ACC112 (cell line): ENCODE measurements around the gene PODXL2.
"Not testable (repeated sequence)": the region's sequence is repeated elsewhere in the genome, so short reads cannot be mapped to it uniquely, and the experiment has no call there.

Source experiments
- H2AFZ ChIP-seq: fragments of 200-600 bp; sonication (generic); one replicate; pipeline ENCODE4 v1.6.0; 2017; ENCODE audit warnings: antibody characterized with exemption, low read length; ENCODE audit not compliant: unreplicated experiment
- H3K27ac ChIP-seq: fragments of 200-600 bp; sonication (generic); 2 replicates; pipeline ENCODE4 v1.5.1; 2014; ENCODE audit warnings: low read depth, mild to moderate bottlenecking, antibody characterized with exemption, low read length, moderate library complexity
- H3K27me3 ChIP-seq: fragments of 200-600 bp; sonication (generic); 2 replicates; pipeline ENCODE4 v1.6.1; 2014; ENCODE audit warnings: mild to moderate bottlenecking, antibody characterized with exemption, low read length, moderate library complexity, mixed read lengths; ENCODE audit not compliant: insufficient read depth
- H3K36me3 ChIP-seq: fragments of 200-600 bp; sonication (generic); 2 replicates; pipeline ENCODE4 v1.6.1; 2016; ENCODE audit warnings: mild to moderate bottlenecking, antibody characterized with exemption, low read length, moderate library complexity, mixed read lengths; ENCODE audit not compliant: insufficient read depth
- H3K4me1 ChIP-seq: fragments of 200-600 bp; sonication (generic); one replicate; pipeline ENCODE4 v1.6.1; 2016; ENCODE audit warnings: low read length, mixed read lengths; ENCODE audit not compliant: insufficient read depth, unreplicated experiment, control insufficient read depth
- H3K4me3 ChIP-seq: fragments of 200-600 bp; sonication (generic); 2 replicates; pipeline ENCODE4 v1.5.1; 2014; ENCODE audit warnings: mild to moderate bottlenecking, low read depth, low read length
- H3K79me2 ChIP-seq: fragments of 200-600 bp; sonication (generic); one replicate; pipeline ENCODE4 v1.6.0; 2016; ENCODE audit warnings: low read length; ENCODE audit not compliant: control insufficient read depth, unreplicated experiment, insufficient read depth

Gene PODXL2

DNA sequence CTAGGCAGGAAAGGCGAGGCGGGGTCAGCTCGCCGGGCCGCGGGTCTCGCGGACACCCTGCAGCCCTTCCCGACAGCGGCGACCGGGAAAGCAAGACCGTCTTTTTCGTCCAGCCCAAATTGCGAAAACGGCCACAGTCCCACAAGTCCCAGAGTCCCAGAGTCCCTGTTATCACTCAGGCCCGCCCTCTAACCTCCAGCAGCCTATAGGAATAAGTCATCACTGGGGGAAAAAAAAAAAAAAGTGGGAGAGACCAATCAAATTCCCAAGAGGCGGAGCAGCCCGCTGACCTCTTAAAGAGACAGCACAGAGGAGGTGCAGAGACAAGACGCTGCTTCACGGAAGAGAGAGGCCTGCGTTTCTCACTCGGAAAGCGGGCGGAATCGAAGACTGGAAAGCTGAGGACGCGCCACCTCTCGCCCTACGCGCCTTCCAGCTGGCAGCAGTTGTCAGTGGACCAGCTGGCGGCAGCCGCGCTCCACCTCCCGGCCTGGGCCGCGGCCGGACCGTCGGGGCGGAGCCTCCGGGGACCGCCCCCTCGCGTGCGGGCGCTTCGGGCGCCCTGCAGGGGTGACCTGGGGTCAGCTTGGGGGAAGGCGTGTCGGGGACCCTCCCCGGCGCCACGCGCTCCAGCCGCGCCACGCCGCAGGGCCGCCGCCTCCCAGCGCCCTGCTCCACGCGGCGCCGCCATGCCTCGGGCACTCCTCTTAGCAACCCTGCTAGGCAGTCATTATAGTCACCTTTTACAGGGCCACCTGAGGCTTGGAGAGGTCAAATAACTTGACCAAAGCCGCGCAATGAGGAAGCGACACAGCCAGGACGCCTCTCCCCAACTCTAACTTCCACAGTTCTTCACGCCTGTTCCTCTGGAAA is 38.2 kb upstream of the PODXL2 start, which contains the start of gene TPRA1:
TPRA1 (minus strand) TSS at position 141 of the 873 bp plus-strand sequence. CDS start 10,587 bp downstream, outside the sequence.
- H2AFZ ChIP-seq: peak within 1 kb of the TSS; percentile 65
- H3K27me3 ChIP-seq: no peaks in the 10 kb centered on the region
- peak within 1 kb of the TSS; percentile 98 for H3K4me3 ChIP-seq
- peak within 1 kb of the TSS; percentile 86 for H3K27ac ChIP-seq
- H3K79me2 ChIP-seq: peaks cover 40% of the 10 kb centered on the region
- H3K36me3 ChIP-seq: no peaks in the 10 kb centered on the region
- peaks cover 23% of the 10 kb centered on the region for H3K4me1 ChIP-seq

DNA sequence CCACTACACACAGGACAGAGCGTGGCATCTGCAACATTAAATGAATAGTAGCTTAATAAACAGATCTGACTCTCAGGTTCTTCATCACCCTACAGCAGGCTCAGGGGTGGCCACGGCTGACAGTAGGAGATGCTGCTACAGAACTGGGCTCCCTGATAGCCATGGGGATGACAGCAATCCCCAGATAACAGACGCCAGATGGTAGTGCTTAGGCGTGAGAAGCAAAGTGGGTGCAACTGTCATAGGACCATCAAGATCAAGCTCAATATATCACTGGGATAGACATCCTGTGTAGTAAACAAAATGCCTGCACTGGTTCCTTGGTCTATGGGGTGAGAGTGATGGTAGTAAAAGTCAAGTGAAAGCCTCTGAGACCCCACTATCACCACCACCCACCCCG is 35.8 kb upstream of the PODXL2 start:
- H3K79me2 ChIP-seq: peaks cover 21% of the 10 kb centered on the region
- peaks cover 14% of the 10 kb centered on the region for H3K4me1 ChIP-seq
- H3K36me3 ChIP-seq: no peaks in the 10 kb centered on the region
- no peak overlapping the region for H3K4me3 ChIP-seq
- H3K27me3 ChIP-seq: no peaks in the 10 kb centered on the region
- no peak overlapping the region for H2AFZ ChIP-seq
- no peak overlapping the region for H3K27ac ChIP-seq

DNA sequence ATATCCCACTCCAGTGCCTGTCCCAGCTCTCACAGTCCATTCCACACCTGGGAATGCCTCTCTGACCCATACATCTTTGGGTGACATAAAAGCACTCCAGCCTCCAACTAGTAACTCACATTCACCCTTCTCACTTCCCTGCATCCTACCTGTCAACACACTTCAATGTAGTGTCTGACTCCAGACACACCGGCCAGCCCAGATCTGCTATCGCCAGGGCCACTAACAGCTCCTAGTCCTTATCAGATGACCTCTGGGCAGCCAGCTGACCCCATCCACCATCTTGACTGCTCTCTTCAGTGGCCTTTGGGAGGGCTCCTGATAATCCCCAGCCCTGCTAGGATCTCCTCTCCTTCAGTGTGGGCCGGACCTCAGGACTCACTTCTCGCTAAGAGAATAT is 33.7 kb upstream of the PODXL2 start:
- Histone ChIP-seq H3K79me2 (peaks cover 20% of the 10 kb centered on the region), H2AFZ (no peak overlapping the region), H3K4me1 (peaks cover 26% of the 10 kb centered on the region)

DNA sequence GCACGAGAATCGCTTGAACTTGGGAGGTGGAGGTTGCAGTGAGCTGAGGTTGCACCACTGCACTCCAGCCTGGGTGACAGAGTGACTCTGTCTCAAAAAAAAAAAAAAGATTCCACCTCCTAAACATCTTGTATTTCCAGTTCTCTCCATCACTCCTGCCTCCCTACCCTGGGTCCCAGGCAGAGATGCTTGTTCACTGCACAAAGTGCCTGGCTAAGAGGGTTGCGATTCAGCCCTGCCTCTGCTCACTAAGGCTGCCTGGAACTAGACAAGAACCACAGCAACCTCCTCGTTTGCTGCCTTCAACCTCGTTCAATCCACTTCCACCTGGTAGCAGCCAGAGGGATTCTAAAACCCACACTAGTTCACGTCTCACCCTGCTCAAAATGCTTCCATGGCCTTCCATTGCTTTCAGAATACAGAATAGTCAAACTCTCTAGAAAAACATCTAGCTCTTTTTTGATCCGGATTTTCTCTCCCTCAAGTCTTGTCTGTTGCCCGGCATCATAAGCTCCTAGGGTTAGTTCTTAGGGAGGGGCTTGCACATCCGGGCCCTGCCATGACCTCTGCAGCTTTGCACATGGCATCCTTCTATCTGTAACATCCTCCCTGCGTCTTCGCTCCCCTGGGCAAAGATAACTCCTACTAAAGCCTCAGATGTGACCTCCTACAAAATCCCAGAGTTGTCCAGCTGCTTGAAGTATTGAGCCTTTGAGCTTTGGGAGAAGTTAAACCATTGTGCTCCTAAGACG is 31.8 kb upstream of the PODXL2 start:
- Histone ChIP-seq H3K36me3 (peaks cover 27% of the 10 kb centered on the region), H3K4me3 (peak overlapping the region; percentile 81), H2AFZ (no peak overlapping the region)

More for the DNA sequence above, 33.7 kb upstream of the PODXL2 start:
- Histone ChIP-seq H3K27me3 (no peaks in the 10 kb centered on the region), H3K4me3 (no peak overlapping the region), H3K36me3 (peaks cover 8% of the 10 kb centered on the region; the same call in 1 of the 2 replicates), H3K27ac (no peak overlapping the region)

DNA sequence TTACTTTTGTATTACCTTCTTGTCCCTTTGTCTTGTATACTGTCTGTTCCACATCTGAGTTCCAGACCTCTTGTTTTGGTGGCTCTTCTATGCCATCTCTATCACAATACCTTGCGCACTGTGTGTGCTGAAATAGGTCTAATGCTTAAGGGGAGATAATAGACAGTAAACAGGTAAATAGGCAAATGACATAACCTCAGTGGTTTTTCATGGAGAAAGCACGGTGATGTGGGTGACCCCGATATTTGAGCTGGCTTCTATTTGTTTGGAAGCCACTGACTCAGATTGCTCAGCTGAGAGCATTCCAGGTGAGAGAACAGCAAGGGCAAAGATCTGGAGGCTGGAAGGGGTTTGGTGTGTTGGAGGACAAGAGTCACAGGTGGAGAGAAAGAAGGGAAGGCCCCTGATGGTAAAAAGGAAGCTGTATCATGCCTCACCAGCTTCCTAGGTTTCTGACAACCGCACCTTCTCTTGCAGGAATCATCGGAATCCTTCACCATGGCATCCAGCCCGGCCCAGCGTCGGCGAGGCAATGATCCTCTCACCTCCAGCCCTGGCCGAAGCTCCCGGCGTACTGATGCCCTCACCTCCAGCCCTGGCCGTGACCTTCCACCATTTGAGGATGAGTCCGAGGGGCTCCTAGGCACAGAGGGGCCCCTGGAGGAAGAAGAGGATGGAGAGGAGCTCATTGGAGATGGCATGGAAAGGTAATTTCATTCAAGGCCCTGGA is 30.0 kb upstream of the PODXL2 start:
- Histone ChIP-seq H3K79me2 (peaks cover 44% of the 10 kb centered on the region), H3K4me3 (peak overlapping the region; percentile 81), H3K36me3 (peaks cover 33% of the 10 kb centered on the region), H3K27me3 (no peaks in the 10 kb centered on the region), H2AFZ (no peak overlapping the region), H3K27ac (peak overlapping the region; percentile 76), H3K4me1 (peaks cover 33% of the 10 kb centered on the region)

More for the DNA sequence above, 31.8 kb upstream of the PODXL2 start:
- no peaks in the 10 kb centered on the region for H3K27me3 ChIP-seq
- H3K79me2 ChIP-seq: peaks cover 38% of the 10 kb centered on the region
- H3K27ac ChIP-seq: no peak overlapping the region
- H3K4me1 ChIP-seq: peaks cover 33% of the 10 kb centered on the region

DNA sequence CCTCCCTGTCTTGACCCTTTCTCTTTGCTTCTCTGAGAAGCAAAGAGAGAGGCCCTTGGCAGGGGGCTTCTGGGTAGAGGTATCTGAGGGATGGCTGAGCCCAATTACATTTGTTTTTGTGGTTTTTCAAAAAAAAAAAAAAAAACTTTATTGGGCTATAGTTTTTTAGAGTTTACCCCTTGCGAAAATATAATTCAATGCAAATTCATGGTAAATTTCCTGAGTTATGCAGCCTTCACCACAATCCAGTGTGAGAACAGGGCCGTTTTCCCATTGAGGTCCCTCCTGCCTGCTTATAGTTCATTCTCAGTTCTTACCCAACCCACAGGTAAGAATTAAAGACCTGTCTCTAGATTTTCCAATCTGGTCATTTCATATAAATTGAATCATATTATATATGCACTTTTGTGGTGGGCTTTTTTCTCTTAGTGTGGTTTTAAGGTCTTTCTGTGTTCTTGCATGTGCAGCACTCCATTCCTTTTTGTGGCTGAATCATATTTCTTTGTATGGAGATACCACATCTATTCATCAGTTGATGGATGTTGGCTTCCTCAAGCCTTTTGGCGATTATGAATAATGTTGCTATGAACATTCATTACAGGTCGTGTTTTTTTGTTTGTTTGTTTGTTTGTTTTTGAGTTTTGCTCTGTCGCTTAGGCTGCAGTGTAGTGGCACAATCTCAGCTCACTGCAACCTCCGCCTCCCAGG is 28.1 kb upstream of the PODXL2 start:
- H3K79me2 ChIP-seq: peaks cover 49% of the 10 kb centered on the region
- H2AFZ ChIP-seq: no peak overlapping the region
- H3K4me1 ChIP-seq: peaks cover 33% of the 10 kb centered on the region
- H3K4me3 ChIP-seq: peak overlapping the region; percentile 81
- H3K36me3 ChIP-seq: peaks cover 43% of the 10 kb centered on the region
- H3K27me3 ChIP-seq: no peaks in the 10 kb centered on the region
- no peak overlapping the region for H3K27ac ChIP-seq

DNA sequence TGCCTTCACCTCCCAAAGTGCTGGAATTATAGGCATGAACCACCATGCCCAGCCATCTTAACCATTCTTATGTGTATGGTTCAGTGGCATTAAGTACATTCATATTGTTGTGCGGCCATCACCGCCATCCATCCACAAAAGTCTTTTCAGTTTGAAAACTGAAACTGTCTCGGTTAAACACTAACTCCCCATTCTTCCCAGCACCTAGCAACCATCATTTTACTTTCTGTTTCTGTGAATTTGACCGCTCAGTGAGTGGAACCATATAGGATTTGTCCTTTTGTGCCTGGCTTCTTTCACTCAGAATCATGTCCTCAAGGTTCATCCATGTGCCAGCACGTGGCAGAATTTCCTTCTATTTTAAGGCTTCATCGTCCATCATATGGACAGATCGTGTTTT is 24.9 kb upstream of the PODXL2 start:
- H3K36me3 ChIP-seq: peaks cover 69% of the 10 kb centered on the region
- no peak overlapping the region for H3K4me3 ChIP-seq
- peaks cover 36% of the 10 kb centered on the region for H3K4me1 ChIP-seq
- no peaks in the 10 kb centered on the region for H3K27me3 ChIP-seq
- H3K27ac ChIP-seq: no peak overlapping the region
- H2AFZ ChIP-seq: no peak overlapping the region
- H3K79me2 ChIP-seq: peaks cover 51% of the 10 kb centered on the region

DNA sequence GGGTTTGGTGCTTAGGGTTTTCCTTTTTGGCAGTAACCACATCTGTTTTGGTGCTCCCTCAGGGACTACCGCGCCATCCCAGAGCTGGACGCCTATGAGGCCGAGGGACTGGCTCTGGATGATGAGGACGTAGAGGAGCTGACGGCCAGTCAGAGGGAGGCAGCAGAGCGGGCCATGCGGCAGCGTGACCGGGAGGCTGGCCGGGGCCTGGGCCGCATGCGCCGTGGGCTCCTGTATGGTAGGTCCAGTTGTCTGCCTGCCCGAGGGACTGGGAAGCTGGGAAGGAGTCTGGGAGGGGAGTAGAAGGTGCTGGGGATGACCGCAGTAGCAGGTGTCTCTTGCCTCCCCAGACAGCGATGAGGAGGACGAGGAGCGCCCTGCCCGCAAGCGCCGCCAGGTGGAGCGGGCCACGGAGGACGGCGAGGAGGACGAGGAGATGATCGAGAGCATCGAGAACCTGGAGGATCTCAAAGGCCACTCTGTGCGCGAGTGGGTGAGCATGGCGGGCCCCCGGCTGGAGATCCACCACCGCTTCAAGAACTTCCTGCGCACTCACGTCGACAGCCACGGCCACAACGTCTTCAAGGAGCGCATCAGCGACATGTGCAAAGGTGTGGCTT is 24.3 kb upstream of the PODXL2 start:
- Histone ChIP-seq H3K4me3 (no peak overlapping the region), H3K36me3 (peaks cover 70% of the 10 kb centered on the region), H3K79me2 (peaks cover 49% of the 10 kb centered on the region), H3K27ac (no peak overlapping the region), H2AFZ (no peak overlapping the region), H3K27me3 (no peaks in the 10 kb centered on the region), H3K4me1 (peaks cover 34% of the 10 kb centered on the region)

DNA sequence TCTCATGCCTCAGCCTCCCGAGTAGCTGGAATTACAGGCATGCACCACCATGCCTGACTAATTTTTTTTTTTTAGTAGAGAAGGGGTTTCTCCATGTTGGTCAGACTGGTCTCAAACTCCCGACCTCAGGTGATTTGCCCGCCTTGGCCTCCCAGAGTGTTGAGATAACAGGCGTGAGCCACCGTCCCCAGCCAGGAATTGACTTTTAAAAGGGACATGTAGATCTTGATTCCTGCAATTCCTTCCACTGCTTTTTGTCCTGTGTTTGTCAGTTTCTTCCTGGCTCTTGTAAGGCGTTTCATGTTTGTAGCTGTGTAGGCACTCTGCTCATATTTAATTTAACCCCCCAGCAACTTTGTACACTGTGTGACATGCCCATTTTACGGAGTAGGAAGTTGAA is 23.4 kb upstream of the PODXL2 start:
- H3K79me2 ChIP-seq: peaks cover 42% of the 10 kb centered on the region
- H2AFZ ChIP-seq, H3K4me3 ChIP-seq, H3K27ac ChIP-seq, H3K27me3 ChIP-seq: not testable (repeated sequence)
- H3K36me3 ChIP-seq: peaks cover 67% of the 10 kb centered on the region
- H3K4me1 ChIP-seq: peaks cover 33% of the 10 kb centered on the region
